OCI-LY7 (cell line): Measurements from ENCODE around the gene CEPT1. TPM values are rescaled to one million over a fixed set of nuclear protein-coding genes. Genes with fewer than 3 reads are reported as not detected.

Source experiments
- BruUV-seq: library from RNA; stranded (reverse); fragments of 400-500 nt; replicated peaks from 2 replicates; lab custom pipeline; 2021; lab: Mats Ljungman, UMichigan
- CTCF ChIA-PET: fragments of 300-600 bp; sonication (Branson Sonifier 250); formaldehyde crosslinking; loops from one replicate; lab custom pipeline; 2022; ENCODE audit warnings: antibody characterized with exemption; ENCODE audit not compliant: unreplicated experiment; lab: Charles Lee
- POLR2A ChIA-PET: fragments of 300-600 bp; sonication (Branson Sonifier 250); formaldehyde crosslinking; loops from one replicate; lab custom pipeline; 2022; ENCODE audit warnings: antibody characterized with exemption; lab: Charles Lee
- DNase-seq: peaks from one replicate; pipeline ENCODE4 v3.0.0-alpha.2; 2015; ENCODE audit warnings: low spot score
- H2AFZ ChIP-seq: fragments of 200-600 bp; sonication (generic), shearing (Covaris generic); 2 replicates; pipeline ENCODE4 v1.6.1; 2014; ENCODE audit warnings: mild to moderate bottlenecking, antibody characterized with exemption, low read length, moderate library complexity
- H3K27ac ChIP-seq: fragments of 200-600 bp; sonication (generic); 2 replicates; pipeline ENCODE4 v1.5.1; 2014; ENCODE audit warnings: mixed run types, low read depth, mild to moderate bottlenecking, moderate library complexity, low read length, inconsistent platforms; ENCODE audit not compliant: poor library complexity, severe bottlenecking
- H3K36me3 ChIP-seq: fragments of 200-600 bp; sonication (generic); 2 replicates; pipeline ENCODE4 v1.6.1; 2014; ENCODE audit warnings: mild to moderate bottlenecking, antibody characterized with exemption, low read length, moderate library complexity, mixed read lengths; ENCODE audit not compliant: insufficient read depth
- H3K4me1 ChIP-seq: fragments of 200-600 bp; sonication (generic); 2 replicates; pipeline ENCODE4 v1.5.1; 2014; ENCODE audit warnings: mild to moderate bottlenecking, low read length; ENCODE audit not compliant: insufficient read depth, poor library complexity, severe bottlenecking
- H3K4me2 ChIP-seq: fragments of 200-600 bp; sonication (generic); 2 replicates; pipeline ENCODE4 v1.6.1; 2014; ENCODE audit warnings: mild to moderate bottlenecking, low read length
- H3K4me3 ChIP-seq: fragments of 200-600 bp; sonication (generic); 2 replicates; pipeline ENCODE4 v1.5.1; 2014; ENCODE audit warnings: mild to moderate bottlenecking, low read depth, low read length; ENCODE audit not compliant: poor library complexity, severe bottlenecking
- H3K79me2 ChIP-seq: fragments of 200-600 bp; sonication (generic); 2 replicates; pipeline ENCODE4 v1.6.1; 2016; ENCODE audit warnings: low read depth, mild to moderate bottlenecking, low read length, moderate library complexity, mixed read lengths; ENCODE audit not compliant: insufficient read depth
- H3K9me2 ChIP-seq: fragments of 200-600 bp; sonication (generic); 2 replicates; pipeline ENCODE4 v1.6.1; 2016; ENCODE audit warnings: mild to moderate bottlenecking, low read length, mixed read lengths; ENCODE audit not compliant: insufficient read depth
- H3K9me3 ChIP-seq: fragments of 200-600 bp; sonication (generic); 2 replicates; pipeline ENCODE4 v1.6.1; 2014; ENCODE audit warnings: mild to moderate bottlenecking, mixed run types, low read length, mixed read lengths
- H4K20me1 ChIP-seq: fragments of 200-600 bp; sonication (generic); 2 replicates; pipeline ENCODE4 v1.6.1; 2014; ENCODE audit warnings: mild to moderate bottlenecking, antibody characterized with exemption, low read length, moderate library complexity, mixed read lengths; ENCODE audit not compliant: insufficient read depth
- EZH2phosphoT487 ChIP-seq: fragments of 200-600 bp; sonication (generic); IDR thresholded peaks from 2 replicates; pipeline ENCODE4 v1.6.1; 2018; ENCODE audit warnings: low read depth, borderline replicate concordance, mild to moderate bottlenecking, mixed run types, antibody characterized with exemption, low read length, moderate library complexity, mixed read lengths
- intact Hi-C: fragments of 100-400 bp; cut with micrococcal nuclease; formaldehyde crosslinking; loops from one replicate; pipeline ENCODE4 v1.10.0; 2022; ENCODE audit not compliant: unreplicated experiment
- total RNA-seq, 2 experiments: library from RNA; depleted of rRNA in 1 of 2; stranded (reverse); fragments of >200 nt in 1 of 2; shearing (Covaris generic) in 1 of 2; gene quantifications; 2 replicates each; pipeline ENCODE4 v1.2.3, GENCODE V29; 2014 to 2022
- TF ChIP-seq, protein P1 (sequence below): fragments of 200-600 bp; sonication (generic); conservative IDR thresholded peaks from 2 replicates; pipeline ENCODE4 v1.5.1; 2014; ENCODE audit warnings: mild to moderate bottlenecking, antibody characterized with exemption, low read length, moderate library complexity, mixed read lengths

The CEPT1 gene
- total RNA-seq, 2 experiments from 2014 or later = 44.9 to 59.0 TPM

GRCh38 chr1:111227851-111228747 is 88.1 kb downstream of the CEPT1 start:
- intact Hi-C loops = no loop called here
- DNase-seq = no peak
- H3K4me1 ChIP-seq = peaks cover 66% of the 10 kb centered on the region
- peak overlapping the region; percentile 18; the same call in 1 of the 2 replicates for H3K4me2 ChIP-seq
- H3K27ac ChIP-seq = peak overlapping the region; percentile 35
- BruUV-seq = no TSS peak
- H3K36me3 ChIP-seq = no peaks in the 10 kb centered on the region
- TF ChIP-seq EZH2phosphoT487 = no peak
- POLR2A ChIA-PET = interaction anchor here (0.6 to 3.5 kb wide), 5 partner anchors 8 to 178 kb away, joined by 3 to 30 read pairs (median 6); no protein-coding TSS in a partner anchor
- H2AFZ ChIP-seq = peak overlapping the region; percentile 25; the same call in 1 of the 2 replicates
- no peaks in the 10 kb centered on the region; the same call in 1 of the 2 replicates for H3K79me2 ChIP-seq
- H4K20me1 ChIP-seq = no peaks in the 10 kb centered on the region
- CTCF ChIA-PET = interaction anchor here (1.1 kb wide), 2 partner anchors 89 to 172 kb away, joined by 3 read pairs; no protein-coding TSS in a partner anchor
- no peaks in the 10 kb centered on the region for H3K9me3 ChIP-seq
- no peaks in the 10 kb centered on the region for H3K9me2 ChIP-seq
- H3K4me3 ChIP-seq = no peak overlapping the region

GRCh38 chr1:111228748-111229126 is 88.7 kb downstream of the CEPT1 start:
- Histone ChIP-seq H3K79me2 (no peaks in the 10 kb centered on the region; the same call in 1 of the 2 replicates), H4K20me1 (no peaks in the 10 kb centered on the region), H3K27ac (peak overlapping the region; percentile 35), H3K36me3 (no peaks in the 10 kb centered on the region), H3K9me2 (no peaks in the 10 kb centered on the region), H3K4me2 (peak overlapping the region; percentile 18; the same call in 1 of the 2 replicates), H3K9me3 (no peaks in the 10 kb centered on the region), H3K4me1 (peaks cover 60% of the 10 kb centered on the region), H3K4me3 (no peak overlapping the region), H2AFZ (peak overlapping the region; percentile 25; the same call in 1 of the 2 replicates)
- ChIA-PET CTCF (interaction anchor here (1.1 kb wide), 2 partner anchors 89 to 171 kb away, joined by 3 read pairs; no protein-coding TSS in a partner anchor), POLR2A (interaction anchor here (0.6 to 3.5 kb wide), 4 partner anchors 9 to 177 kb away, joined by 3 to 30 read pairs (median 6); no protein-coding TSS in a partner anchor)
- TF ChIP-seq, protein P1, sequence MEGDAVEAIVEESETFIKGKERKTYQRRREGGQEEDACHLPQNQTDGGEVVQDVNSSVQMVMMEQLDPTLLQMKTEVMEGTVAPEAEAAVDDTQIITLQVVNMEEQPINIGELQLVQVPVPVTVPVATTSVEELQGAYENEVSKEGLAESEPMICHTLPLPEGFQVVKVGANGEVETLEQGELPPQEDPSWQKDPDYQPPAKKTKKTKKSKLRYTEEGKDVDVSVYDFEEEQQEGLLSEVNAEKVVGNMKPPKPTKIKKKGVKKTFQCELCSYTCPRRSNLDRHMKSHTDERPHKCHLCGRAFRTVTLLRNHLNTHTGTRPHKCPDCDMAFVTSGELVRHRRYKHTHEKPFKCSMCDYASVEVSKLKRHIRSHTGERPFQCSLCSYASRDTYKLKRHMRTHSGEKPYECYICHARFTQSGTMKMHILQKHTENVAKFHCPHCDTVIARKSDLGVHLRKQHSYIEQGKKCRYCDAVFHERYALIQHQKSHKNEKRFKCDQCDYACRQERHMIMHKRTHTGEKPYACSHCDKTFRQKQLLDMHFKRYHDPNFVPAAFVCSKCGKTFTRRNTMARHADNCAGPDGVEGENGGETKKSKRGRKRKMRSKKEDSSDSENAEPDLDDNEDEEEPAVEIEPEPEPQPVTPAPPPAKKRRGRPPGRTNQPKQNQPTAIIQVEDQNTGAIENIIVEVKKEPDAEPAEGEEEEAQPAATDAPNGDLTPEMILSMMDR = no peak
- TF ChIP-seq EZH2phosphoT487 = no peak
- BruUV-seq = no TSS peak
- no peak for DNase-seq
- intact Hi-C loops = no loop called here

DNA sequence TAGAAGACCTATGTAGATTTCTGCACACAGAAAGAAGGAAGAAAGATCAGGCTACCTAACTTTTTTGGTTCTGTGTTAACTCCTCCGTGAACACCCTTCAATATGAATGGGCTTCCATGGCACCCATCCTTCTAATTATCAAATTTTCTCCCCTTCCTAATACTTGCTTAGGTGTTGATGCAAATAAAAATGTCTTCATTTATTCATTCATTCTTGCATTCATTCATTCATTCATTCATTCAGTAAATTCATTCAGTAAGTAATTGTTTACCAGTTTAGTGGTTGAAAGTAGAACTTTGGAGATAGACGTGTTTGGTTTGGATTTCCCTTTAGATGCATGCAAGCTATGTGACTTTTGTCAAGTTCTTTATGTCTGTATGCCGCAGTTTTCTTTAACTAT is 92.1 kb downstream of the CEPT1 start:
- POLR2A ChIA-PET = interaction anchor here (0.7 to 2.8 kb wide), 6 partner anchors 12 to 182 kb away, joined by 3 to 10 read pairs (median 4); no protein-coding TSS in a partner anchor
- Histone ChIP-seq H2AFZ (no peak overlapping the region), H3K27ac (no peak overlapping the region), H4K20me1 (no peaks in the 10 kb centered on the region), H3K36me3 (peaks cover 15% of the 10 kb centered on the region), H3K4me1 (peaks cover 40% of the 10 kb centered on the region), H3K9me2 (no peaks in the 10 kb centered on the region), H3K9me3 (no peaks in the 10 kb centered on the region), H3K79me2 (no peaks in the 10 kb centered on the region; the same call in 1 of the 2 replicates), H3K4me2 (peak overlapping the region; percentile 61; the same call in 1 of the 2 replicates), H3K4me3 (no peak overlapping the region)
- intact Hi-C loops = no loop called here
- TF ChIP-seq EZH2phosphoT487 = no peak
- TF ChIP-seq, protein P1 = no peak
- BruUV-seq = no TSS peak
- CTCF ChIA-PET = no interaction called here
- DNase-seq = no peak
